ENCODE data around the gene C22orf39. TPM values are rescaled to one million over a fixed set of nuclear protein-coding genes. Genes with fewer than 3 reads are reported as not detected.

The C22orf39 gene
- polyA plus RNA-seq, 3 donors: 38.4 to 42.0 (median 40.4) TPM

DNA sequence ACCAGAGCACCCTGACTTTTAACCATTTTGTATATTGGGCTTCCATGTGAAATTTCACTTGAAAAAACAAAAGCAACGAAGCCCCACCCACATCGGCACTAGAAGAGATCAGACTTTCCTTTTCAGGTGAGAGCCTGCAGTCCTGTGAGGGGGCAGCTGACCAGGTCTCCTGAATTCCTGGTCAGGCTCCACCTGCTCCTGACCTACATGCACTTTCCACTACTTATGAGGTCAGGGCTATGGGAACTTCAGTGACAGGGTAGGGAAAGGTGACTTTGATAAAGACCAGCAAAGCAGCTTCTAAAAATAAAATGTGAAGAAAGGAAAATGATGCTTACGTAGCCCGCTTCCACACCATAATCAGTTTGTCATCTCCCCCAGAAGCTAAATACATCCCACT, 40.7 kb downstream of the C22orf39 start:
- DNase-seq: no peak

DNA sequence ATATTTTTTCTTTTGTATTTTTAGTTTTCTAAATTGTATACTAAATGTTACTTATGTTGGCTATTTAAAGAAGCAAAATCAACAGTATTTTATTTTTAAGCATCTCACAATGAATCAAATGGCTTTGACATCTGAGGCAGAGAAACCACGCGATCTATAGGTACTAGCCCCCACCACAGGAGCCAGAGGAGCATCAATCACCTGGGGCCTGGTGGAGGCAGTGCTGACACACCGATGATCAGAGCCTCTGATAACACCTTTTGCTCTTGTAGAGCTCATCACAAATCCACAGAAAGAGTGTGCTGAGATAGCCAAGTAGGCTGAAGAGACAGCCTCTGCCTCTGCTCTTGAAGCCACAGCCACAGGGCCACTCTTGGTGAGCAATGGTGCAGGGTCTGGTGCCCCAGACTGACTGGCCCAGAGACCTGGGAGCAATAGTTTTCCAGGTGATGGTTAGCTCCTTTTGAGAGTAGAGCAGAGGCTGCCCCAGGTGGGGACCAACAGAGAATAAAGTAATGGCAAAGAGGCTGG, 41.2 kb downstream of the C22orf39 start:
- DNase-seq: no peak

DNA sequence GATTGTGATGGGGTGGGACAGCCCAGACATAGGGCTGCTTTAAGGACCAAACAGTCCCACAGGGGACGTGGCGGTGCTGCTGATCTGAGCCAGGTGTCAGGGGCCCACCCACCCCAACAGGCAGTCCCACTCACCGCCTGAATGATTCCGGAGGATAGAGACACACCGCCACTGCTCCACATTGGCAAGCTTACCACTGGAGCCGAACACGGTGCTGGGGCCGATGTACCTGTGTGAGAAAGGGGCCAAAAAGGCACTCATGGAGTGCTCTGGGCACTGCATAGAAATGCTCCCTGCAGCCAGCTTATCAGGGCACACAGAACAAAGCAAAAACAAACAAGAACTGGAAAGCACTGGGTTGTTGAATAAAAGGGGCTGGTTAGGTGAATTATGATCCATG, 41.9 kb downstream of the C22orf39 start:
- no peak for DNase-seq

DNA sequence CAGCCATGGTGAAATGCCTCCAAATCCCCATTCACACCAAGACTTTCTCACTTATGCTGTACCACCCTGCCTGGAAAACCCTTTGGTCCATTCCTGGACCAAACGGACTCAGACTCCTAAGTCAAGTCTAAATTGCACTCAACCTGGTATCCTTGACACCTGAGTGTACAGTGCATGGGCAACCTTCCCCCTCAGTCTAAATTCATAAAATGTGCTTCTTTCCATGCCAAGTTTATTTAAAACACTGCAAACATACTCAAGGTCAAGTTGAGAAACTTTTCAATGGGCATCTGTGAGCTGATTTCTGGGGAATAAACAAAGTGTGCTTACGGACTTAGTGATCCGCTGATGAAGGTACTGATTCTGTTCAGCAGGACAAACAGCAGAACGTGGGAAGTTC, 42.4 kb downstream of the C22orf39 start:
- no peak for DNase-seq

DNA sequence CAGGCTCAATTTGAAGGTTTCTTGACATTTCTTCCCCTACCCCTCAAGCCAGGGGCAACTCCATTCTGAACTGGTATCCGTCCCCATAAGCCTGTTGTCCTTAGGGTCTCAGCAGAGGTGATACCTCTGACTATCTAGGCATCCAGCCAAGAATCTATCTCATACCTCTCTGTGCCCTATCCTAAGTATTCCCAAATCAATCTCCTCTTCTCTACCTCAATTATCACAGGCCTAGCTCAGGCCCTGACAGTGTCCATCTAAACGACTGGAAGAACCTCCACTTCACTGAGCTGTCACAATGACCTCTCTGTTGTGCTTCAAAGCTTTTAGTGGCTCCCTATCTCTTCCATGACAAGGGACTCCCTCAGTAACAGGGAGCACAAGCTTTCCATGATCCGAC, 42.8 kb downstream of the C22orf39 start:
- DNase-seq: no peak

DNA sequence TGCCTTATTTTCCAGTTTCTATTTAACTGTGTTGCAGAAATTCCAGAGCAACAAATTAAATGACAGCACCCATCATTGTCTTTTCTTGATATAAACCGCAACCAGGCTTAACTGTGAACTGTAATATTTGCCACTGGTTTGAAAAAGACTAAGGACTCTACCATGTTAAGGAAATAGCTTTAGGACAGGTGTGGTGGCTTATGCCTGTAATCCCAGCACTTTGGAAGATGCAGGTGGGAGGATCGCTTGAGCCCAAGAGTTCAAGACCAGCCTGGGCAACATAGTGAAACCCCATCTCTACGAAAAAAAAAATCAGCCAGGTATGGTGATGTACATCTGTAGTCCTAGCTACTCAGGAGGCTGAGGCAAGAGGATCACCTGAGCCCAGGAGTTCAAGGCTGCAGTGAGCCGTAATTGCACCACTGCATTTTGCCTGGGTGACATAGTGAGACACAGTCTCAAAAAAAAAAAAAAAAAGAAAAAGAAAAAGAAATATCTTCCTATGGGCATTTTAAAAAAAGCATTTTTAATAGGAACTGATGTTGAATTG, 44.8 kb downstream of the C22orf39 start:
- no peak for DNase-seq

DNA sequence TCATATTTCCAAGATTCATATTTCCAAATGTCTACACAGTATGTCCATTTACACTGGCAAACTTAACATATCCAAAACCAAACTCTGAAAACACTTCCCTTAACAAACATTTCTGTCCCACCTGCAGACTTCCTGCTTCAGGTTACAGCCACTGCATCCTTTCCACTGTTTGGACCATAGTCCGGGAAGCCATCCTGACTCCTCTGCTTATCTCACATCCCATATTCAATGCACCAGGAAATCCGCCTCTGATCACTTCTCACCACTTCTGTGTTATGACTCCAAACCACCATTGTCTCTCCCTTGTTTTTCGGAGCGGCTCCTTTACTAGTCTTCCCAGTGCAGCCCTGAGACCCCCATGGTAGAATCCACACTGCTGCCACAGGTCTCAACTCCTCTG, 46.0 kb downstream of the C22orf39 start:
- no peak for DNase-seq

DNA sequence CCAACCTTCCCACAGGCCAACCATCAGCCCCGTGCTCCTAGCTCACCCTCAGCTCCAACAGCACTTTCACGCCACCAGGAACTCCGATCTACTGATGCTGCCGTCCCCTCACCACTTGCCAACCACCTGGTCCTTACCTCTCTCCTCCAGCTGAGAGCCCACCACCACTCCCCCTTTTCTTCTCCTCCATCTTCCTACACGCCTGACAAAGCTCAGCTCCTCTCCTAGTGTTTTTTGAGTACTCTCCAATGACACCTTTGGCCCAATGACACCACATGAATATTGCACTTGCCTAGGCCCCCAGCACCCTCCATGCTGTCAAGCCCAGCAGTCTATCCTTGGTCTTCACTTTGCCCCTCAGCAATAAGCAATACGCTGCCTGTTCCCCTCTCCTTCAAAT, 46.6 kb downstream of the C22orf39 start:
- DNase-seq: no peak

DNA sequence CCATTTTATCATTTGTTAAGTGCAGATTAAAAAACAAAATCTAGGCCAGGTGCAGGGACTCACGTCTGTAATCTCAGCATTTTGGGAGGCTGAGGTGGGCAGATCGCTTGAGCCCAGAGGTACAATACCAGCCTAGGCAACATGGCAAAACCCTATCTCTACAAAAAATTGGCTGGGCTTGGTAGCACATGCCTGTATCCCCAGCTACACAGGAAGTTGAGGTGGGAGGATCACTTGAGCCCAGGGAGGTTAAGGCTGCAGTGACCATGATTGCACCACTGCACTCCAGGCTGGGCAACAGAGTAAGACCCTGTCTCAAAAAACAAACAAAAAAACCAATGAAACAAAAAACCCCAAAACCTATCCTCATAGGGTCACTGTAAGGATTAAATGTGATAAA, 48.9 kb downstream of the C22orf39 start:
- DNase-seq: no peak

DNA sequence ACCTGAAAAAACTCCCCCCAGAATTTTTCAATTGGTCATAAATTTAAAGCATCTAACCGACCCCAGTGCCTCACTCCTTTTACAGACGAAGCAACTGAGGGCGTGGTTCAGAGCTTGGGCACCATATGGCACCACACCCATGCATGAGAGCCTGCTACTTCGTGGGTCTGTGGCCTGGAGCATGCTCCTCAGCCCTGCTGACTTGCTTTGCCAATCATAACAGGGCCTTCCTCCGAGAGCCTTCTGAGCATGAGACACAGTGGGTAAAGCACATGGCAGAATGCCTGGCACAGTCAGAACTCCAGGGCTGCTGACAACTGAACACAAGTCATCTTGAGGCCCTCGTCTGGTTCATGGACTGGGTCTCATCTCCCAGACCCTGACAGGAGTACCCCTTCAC, 49.3 kb downstream of the C22orf39 start:
- no peak for DNase-seq

DNA sequence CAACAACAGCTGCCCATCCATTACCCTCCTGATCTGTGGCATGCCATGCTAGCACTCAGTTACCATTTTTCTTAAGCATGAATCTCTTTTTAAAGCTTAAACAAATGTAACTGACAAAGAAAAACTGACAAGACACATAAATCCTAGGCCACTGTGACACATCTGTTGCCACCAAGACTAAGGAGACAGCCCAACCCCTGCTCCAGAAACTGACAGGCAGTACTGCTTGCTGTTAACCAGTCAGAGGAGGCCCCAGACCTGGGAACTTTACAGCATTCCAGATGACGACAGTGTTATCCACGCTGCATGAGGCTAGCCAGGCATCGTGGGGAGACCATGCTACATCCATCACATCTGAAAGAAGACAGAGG, 49.8 kb downstream of the C22orf39 start:
- DNase-seq: no peak

DNA sequence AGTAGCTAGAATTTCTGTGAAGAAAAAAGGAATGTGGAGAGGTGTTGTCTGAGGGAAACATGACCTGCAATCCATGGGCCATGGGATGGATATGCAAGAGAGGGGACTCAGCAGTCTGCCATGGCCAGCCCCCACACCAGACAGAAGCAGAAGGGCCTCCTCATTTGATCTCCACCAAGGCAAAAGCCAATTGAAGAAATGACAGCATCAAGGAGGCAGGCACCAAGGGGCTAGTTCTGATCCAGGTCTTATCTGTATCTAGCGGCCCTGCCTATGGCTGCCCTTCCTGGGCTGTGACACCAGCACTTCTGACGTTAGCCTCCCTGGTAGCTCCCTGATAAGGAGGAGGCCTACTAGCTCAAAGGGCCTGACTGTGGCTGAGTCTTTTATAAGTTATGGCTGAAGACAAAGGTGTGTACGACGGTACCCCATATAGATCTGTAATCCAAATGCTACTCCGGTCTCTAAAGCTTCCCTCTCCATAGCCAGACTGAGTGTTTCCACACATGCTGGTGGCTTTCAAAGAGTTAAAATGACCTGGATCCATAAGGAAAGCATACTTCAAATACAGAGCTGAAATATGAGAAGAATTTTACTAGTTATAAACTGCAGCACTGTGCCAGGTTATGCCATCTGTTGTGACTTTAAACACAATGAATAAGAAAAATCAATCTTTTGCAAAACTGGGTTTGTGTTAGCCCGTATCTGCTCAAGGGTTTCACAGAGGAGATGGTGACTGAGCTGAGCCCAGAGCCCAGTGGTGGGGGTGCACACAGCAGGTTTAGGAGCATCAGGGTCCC, 50.4 kb downstream of the C22orf39 start:
- DNase-seq: no peak

DNA sequence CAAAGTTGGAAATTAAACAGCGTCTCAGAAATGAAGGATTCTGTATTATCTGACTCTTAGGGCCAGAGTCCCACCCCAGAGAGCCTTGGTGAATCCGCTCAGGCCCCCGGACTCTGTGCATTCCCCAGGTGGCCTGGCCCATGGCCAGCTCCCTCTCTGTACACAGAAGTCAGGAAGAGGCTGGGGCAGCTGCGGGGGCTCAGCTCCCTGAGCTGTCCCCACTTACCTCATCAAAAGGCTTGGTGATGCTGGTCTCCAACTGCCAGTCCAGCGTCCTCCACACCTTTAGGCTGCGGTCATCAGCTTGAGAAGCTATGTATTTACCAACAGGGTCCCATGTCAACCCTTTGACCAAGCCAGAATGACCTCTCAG, 51.0 kb downstream of the C22orf39 start:
- DNase-seq: no peak

DNA sequence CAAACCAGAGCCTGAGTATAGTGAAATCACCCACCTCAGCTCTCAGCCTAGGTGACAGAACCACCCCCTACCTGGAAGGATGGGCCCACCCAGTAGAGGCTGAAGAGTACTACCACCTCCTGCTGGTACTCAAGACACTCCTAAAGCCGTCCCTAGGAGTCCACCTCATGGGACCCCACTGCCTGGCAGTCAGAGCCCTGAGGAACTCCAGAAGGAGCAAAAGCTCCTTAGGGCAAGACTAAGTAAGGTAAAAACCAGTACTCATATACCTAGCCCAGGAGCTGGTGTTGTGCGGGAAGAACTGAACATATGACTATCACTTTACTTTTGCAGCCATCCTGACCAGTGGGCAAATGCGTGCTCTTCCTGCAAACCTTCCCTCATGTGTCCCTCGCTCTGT, 52.2 kb downstream of the C22orf39 start:
- DNase-seq: no peak

DNA sequence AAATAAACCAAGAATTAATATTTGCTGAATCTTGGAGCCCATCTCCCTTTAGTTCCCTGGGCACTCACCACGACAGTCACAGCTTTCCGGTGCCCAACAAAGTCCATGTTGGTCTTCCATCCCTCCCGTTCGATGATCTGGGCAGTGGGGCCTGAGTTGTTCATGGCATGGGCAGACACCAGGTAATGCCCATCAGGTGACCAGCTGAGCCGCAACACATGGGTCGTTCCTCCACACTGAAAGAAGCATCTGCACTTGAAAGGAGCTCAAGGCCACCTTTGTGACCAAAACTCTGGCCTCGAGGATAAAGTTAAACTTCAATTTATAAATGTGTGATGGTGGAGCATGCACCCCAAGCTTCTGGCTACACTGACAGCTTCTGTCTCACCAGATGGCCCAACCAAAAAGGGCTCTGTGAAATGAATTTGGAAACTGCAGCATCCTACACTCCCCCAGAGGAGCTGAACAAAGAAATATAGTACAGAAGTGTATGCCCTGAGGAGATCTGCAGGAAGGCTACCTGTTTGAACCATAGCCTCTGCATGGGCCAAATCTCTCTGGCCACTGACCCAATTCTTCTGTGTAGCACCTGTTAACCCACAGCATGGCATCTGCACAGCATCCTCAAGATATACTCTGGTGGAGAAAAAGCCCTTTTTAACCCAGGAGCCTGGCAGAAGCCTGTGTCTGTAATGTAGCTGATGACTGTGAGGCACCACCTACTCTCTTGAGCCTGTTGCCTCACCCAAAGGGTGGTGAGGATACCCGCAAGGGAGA, 53.0 kb downstream of the C22orf39 start:
- DNase-seq: no peak

DNA sequence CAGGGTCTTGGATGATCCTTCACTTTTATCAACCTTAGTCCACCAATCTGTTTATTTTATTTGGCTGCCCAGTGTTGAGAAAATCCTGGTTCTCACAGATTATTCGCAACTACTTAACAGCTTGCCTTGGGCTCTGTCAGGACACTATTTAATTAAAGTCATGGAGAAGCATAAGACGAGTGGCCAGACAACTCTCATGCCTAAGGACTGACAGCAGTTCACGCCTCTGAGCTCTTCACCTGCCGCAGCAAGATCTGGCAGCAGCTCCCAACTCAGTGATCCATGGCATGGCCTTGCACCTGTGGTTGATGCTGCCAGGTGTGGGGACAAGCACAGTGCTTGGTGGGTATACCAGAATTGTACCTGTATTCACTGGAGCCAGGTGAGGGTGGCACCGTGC, 53.8 kb downstream of the C22orf39 start:
- no peak for DNase-seq

Other genes with a start within 250 kb of the C22orf39 start
- 1 to 10 TPM; 4.8 to 8.4 (median 5.4) TPM for gene CLTCL1, start 156.0 kb downstream of the C22orf39 start, polyA plus RNA-seq (ENCODE audit: insufficient read length in 3 of 3)
- 10 to 100 TPM; 35.7 to 37.1 (median 36.0) TPM for gene HIRA, start 16.0 kb downstream of the C22orf39 start, polyA plus RNA-seq (ENCODE audit: insufficient read length in 3 of 3)
- 10 to 100 TPM; 43.7 to 44.8 (median 43.8) TPM for gene MRPL40, start 15.2 kb downstream of the C22orf39 start, polyA plus RNA-seq (ENCODE audit: insufficient read length in 3 of 3)
- gene UFD1, start 31.5 kb upstream of the C22orf39 start, polyA plus RNA-seq (ENCODE audit: insufficient read length in 3 of 3): 10 to 100 TPM; 64.1 to 69.2 (median 65.7) TPM
- 10 to 100 TPM; 18.1 to 19.6 (median 18.7) TPM for gene CDC45, start 32.2 kb upstream of the C22orf39 start, polyA plus RNA-seq (ENCODE audit: insufficient read length in 3 of 3)
- 10 to 100 TPM; 33.8 to 49.0 (median 37.5) TPM for gene CLDN5, start 76.7 kb upstream of the C22orf39 start, polyA plus RNA-seq (ENCODE audit: insufficient read length in 3 of 3)

All from renal pelvis (tissue), 4 donors.